Activated CD4-positive, CD25-positive, alpha-beta regulatory T cell (primary cell): ENCODE measurements around the gene GUSB.
"Not testable (repeated sequence)": the region's sequence is repeated elsewhere in the genome, so short reads cannot be mapped to it uniquely, and the experiment has no call there.

Source experiments
- DNase-seq, 4 experiments: peaks; one replicate each; lab custom pipeline; 2025; lab: John Stamatoyannopoulos, UW

Gene GUSB

DNA sequence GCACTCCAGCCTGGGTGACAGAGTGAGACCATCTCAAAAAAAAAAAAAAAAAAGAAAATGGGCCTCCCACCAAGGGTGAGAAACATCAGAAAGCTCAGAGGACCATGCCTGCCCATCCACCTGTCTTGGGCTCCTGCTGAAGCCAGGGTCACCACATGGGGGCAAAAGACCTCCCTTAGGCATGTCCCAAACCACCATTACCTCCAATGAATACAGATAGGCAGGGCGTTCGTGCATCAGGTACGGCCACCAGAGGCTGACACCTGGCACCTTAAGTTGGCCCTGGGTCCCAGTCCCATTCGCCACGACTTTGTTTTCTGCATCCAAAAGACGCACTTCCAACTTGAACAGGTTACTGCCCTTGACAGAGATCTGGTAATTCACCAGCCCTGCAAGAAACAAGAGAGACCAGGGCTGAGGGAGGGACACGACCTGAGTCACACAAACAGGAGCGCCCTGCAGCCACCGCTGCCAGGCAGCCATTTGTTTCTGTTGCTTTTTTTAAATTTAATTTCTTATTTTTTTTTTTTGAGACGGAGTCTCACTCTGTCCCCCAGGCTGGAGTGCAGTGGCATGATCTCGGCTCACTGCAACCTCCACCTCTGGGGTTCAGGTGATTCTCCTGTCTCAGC is 6.1 kb downstream of the GUSB start:
- no peak for DNase-seq

DNA sequence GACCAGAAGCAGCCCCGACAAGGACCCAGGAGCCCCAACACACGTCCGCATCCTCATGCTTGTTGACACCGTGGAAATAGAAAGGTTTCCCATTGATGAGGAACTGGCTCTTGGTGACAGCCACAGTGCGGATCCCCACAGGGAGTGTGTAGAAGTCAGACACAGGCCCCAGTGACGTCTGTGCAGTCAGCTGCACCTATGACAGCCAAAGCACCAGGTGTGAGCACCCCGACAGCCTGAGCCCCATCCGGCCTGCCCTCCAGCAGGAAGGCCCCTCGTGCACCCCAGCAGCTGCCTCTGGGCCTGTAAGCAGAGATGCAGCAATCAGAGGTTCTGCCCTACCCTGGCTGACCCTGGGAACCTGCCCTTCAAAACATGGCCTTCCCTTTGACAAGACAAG is 7.1 kb downstream of the GUSB start:
- DNase-seq = no peak

DNA sequence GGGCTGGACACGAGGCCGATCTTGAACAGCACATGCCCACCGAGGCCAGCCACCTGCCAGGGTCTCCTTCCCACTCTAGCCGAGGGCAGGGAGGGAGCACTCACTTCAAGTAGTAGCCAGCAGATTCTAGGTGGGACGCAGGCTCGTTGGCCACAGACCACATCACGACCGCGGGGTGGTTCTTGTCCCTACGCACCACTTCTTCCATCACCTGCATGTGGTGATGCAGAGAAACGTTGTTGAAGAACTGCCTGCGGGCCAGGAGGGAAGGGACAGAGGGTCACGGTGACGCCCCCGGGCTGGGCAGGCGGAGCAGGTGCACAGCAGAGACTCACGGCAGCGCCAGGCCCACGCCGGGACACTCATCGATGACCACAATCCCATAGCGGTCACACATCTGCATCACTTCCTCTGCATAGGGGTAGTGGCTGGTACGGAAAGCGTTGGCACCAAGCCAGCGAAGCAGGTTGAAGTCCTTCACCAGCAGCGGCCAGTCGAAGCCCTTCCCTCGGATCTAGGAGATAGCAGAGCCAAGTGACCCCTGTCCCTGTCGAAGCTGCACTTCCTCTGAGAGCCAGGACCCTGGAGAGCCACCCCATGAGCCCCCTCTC is 7.7 kb downstream of the GUSB start:
- DNase-seq = no peak

DNA sequence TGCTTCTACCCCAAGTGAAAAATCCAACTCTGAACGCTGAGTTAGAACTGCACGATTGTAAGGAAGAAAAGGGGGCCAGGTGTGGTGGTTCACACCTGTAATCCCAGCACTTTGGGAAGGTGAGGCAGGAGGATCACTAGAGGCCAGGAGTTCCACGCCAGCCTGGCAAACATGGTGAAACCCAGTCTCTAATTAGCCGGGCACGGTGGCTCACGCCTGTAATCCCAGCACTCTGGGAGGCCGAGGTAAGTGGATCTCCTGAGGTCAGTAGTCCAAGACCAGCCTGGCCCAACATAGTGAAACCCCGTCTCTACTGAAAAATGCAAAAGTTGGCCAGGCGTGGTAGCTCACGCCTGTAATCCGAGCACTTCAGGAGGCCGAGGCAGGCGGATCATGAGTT is 9.0 kb downstream of the GUSB start:
- no peak for DNase-seq

DNA sequence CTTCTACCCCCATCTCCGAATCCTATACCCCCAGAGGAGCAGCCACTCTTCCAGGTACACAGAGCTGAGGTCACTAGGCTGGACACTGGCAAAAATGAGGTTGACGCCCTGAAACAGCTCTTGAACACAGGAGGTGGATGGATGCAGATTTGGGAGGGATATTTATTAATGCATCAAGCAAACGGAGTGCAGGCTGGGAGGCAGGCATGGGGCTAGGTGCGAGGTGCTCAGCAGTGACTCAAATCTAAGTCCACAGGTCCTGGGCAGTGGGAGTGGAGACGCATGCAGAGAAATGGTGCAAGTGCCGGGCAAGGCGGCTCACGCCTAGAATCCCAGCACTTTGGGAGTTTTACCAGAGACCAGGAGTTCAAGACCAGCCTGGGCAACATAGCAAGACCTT is 11.0 kb downstream of the GUSB start:
- no peak for DNase-seq

DNA sequence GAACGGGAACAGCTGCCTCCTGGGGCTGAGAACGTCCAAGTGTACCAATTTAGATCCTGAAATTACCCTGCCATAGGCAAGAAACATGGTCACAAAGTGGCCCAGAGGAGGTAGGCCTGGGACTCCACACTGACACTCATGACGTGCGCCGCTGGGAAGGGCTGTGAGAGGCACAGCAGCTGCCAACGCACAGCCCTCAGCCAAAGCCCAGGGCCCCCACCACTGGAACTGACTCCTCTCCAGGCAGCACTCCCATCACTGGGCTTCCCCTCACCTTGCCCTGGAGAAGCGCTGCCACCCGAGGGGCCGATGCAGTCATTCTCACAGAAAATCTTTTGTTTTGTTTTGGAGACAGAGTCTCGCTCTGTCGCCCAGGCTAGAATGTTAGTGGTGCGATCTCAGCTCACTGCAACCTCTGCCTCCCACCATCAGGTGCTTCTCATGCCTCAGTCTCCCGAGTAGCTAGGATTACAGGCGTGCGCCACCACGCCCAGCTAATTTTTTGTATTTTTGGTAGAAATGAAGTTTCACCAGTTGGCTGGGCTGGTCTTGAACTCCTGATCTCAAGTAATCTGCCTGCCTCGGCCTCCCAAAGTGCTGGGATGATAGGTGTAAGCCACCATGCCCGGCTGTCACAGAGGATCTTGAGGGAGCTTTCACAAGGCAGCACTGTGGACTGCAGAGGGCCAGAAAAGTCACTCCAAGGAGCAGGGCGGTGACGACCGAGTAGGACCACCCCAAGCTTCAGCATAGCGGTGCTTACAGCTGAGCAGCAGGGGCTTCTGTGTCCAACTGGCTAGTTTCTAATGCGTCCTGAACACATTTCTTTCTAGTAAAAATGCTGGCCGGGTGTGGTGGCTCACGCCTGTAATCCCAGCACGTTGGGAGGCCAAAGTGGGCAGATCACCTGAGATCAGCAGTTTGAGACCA is 13.5 kb downstream of the GUSB start:
- DNase-seq = no peak

DNA sequence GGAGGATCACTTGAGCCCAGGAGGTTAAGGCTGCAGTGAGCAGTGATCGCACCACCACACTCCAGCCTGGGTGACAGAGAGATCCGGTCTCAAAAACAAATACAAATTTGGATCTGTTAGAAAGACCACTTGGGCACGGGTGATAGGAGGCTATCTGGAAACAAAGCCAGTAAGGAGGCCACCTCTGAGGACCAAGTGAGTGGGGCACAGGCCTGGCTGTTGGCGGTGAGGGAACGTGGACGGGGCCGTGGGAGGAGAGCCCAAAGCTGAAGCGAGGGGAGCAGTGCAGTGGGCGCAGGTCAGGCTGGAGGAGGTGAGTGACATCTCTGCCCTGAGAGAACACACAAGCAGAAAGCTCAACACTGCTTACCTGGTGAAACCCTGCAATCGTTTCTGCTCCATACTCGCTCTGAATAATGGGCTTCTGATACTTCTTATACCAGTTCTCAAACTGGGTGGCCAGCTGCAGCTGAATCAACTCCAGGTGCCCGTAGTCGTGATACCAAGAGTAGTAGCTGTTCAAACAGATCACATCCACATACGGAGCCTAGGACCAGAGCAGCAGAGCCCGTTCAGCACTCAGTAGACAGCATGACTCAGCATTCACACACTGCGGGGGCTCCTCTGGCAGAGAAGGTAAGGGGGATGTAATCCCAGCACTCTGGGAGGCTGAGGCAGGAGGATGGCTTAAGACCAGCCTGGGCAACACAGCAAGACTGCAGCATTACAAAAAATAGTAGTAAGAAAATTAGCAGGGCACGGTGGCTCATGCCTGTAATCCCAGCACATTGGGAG is 14.5 kb downstream of the GUSB start:
- no peak for DNase-seq

DNA sequence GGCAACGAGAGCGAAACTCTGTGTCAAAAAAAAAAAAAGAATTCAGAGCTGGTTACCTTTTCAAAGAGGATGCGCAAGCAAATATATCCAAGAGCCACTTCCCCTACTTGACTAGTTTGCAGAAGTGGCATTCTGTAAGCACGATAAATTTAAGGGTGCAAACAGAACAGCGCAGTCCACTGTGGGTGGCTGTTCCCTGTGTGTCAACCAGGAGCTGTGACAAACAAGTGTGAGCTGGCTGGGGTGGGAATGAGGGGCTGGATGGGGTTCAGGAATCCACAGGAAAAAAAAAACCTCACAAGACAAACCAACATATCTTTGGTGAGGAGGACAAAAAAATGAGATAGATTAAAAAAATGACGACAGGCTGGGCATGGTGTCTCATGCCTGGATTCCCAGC is 15.9 kb downstream of the GUSB start:
- DNase-seq = no peak

DNA sequence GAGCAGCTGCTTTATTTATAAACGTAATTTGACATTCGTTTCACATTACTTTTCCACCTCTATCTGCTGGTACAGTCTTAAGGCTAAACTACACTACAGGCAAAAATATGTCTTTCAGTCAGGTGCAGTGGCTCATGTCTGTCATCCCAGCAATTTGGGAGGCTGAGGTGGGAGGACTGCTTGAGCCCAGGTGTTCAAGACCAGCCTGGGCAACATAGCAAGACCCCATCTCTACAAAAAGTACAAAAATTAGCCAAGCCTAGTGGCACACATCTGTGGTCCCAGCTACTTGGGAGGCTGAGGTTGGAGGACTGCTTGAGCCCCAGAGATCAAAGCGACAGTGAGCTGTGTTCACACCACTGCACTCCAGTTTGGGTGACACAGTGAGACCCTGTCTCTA is 17.3 kb downstream of the GUSB start:
- DNase-seq = not testable (repeated sequence)

DNA sequence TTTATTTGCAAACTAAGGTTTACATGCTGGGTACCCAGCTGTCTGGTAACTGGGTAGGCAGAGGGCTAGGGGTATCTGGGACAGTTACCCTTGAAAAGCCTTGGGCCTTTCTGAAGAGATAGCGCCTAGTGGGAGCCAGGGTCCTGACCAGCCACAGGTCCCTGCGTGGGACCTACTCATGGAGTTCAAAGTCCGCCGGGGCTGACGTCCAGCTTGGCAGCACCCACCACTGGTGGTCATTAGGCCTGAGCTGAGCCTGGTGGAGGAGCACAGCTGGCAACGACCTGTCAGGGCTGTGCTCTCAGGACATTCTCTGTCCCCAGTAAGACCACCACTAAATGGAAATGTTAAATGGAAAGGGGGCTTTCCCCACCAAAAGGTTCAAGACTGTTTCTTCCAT is 20.0 kb downstream of the GUSB start:
- DNase-seq = no peak

DNA sequence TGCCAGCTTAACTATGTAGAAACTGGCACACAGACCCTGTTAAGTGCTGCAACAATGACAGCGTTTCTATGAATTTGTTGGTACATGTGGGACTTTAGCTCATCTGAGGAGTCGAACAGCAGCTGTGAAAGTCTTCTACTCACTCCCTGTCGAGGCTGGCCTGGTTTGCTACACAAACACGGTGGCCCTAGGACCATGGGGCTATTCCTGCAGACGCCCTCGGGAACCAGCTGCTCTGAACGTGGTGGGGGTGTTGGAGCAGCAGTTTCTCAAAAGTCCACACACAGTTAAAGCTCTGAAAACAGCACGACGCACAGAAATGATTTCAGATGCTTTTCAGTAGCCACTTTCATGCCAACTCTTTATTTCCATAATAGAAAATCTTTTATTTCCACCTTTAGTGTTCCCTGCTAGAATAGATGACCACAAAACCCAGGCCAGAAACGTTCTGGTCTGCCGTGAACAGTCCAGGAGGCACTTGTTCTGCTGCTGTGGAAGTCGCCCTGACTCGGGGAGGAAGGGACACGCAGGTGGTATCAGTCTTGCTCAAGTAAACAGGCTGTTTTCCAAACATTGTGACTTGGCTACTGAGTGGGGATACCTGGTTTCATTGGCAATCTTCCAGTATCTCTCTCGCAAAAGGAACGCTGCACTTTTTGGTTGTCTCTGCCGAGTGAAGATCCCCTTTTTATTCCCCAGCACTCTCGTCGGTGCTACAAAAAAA is 21.5 kb downstream of the GUSB start:
- no peak for DNase-seq

DNA sequence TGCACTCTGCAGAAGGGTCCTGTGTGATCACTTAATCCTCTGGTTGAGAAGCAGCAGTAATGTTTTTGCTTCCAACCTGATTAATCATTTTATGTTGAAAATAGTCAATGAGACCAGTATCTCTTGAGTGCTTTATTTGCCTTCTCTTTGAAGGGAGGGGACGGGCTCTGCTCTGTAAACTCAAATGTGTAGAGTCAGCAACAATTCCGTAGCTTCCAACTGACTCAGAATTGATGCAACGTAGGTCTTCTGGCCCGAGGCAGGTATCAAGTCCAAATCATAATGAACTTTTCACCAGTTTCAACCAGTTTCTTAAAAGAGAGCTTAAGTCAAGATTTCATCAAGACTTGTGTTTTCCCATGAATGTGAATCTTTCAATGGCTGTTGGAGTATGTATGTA is 26.3 kb downstream of the GUSB start:
- no peak for DNase-seq

DNA sequence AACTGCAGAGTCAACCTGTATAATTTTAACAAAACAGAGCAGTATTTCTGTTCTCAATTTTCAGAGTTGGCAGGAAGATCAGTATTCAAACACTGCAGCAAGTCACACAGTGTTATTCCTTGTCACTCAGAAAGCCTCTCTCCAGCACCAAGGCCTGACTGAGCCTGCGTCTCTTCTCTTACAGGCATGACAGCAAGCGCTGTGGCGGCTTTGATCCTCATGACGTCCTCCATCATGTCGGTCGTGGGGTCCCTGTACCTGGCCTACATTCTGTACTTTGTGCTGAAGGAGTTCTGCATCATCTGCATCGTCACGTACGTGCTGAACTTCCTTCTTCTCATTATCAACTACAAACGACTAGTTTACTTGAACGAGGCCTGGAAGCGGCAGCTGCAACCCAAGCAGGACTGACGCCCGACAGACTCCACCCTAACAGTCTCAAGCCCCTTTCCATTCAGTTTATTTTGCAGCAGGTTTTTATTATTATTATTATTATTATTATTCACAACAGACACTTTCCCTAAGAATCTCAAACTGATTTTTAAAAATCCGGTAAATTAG is 28.0 kb downstream of the GUSB start:
- DNase-seq = no peak

DNA sequence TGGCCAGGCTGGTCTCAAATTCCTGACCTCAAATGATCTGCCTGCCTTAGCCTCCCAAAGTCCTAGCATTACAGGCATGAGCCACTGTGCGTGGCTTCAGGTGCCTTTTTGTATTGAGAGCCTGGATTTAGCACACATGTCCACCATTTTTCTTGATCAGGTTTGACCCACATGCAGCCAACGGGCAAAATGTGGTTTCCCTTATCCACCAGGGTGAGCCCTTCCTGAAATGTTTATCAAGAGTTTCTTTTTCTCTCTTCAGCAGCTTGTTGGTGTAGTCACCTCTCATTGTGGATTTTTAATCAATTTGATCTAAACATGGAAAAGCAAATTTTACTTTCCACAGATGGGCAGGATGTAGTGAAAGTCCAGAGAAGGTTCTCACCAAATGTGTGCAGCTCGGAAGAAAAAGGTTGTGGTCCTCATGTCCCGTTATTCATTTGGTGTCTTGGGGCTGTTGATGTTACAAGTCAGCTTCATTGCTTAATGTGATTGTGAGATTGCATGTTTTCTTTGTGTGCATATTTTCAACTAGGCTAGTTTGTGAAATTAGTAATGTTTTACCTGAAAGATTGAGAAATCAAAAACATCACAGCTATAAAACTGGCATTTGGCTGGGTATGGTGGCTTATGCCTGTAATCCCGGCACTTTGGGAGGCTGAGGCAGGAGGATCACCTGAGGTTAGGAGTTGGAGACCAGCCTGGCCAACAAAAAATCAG is 28.9 kb downstream of the GUSB start:
- DNase-seq = no peak

DNA sequence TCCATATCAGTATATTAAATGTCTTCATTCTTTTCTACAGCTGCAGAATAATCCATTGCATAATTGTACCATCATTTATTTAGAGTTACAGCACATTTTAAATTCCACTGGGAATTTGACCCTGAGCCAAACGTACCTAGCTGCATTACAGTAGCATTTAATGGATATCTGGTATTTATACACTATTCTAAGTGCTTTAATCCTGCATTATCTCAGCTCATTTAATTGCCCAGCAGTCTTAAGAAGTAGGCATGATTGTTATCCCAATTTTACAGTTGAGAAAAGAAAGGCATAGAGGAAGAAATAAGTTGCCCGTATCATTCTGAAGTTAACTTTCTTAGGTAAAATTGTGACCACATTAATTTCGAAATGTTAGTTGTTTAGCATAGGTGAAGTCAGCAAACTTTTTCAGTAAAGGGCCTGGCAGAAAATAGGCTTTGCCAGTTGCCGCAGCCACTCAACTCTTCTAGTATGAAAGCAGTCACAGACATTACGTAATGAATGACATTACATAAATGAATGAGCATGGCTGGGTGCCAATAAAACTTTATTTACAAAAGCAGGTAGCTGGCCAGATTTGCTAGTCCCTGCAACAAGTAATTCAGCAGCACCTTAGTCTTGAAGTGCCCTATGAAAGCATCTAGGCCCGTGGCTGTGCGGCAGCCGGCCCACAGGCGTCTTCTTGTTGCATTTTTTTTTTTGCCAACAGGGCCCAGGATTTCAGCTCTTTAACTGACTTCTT is 30.0 kb downstream of the GUSB start:
- DNase-seq = no peak

DNA sequence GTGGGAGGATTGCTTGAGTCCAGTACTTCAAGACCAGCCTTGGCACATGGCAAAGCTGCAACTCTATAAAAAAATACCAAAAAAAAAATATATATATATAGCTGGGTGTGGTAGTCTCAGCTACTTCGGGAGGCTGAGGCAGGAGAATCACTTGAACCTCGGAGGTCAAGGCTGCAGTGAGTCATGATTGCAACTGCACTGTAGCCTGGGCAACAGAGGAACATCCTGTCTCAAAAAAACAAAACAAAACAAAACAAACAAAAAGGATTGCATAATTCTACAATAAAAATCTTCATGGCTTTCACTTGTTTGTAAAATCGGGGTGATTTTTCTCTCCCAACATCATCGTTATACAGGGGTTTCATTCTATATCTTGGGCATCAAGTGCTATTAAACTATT is 35.1 kb downstream of the GUSB start:
- no peak for DNase-seq

DNA sequence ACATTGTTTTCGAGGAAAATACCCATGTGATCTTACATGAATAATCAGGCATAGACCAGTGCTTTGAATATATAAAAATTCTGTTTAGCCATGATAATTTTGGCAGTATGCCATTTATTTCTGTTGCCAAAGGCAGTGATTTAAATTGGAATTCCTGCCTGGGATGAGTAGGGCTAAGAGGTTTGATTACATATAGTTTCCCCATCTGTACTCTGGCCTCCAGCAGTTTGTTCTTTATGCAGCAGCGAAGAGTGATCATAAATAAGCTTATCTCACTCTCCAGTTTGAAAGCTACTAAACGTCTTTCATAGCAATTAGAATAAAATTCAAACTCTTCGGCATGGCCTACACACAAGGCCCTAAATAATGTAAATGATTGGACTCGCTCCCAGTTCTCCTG is 36.2 kb downstream of the GUSB start:
- DNase-seq = not testable (repeated sequence)

DNA sequence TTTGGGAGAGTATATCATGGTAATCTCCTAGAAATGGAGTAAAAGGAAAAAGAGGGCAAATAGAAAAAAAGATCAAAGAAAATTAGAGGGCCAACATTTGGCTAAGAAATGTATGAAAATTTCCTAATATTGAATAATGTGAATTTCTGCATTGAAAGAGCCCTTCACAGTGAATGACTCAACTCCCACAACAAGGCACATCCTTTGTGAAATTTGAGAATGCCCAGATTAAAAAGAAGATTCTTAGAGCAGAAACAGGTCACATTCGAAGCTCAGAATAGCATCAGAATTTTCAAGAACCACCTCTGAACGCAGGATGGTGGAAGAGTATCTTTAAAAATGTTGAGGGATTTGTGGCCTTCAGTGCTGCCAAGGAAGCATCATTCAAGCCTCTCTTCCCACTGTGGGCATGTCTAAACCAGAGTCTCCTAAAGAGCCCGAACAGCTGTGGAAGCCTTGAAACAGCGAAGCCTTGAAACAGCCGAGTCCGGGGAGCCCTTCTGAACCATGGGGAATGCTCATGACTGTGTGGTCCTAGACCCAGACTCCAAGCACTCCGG is 43.6 kb downstream of the GUSB start:
- DNase-seq = no peak

DNA sequence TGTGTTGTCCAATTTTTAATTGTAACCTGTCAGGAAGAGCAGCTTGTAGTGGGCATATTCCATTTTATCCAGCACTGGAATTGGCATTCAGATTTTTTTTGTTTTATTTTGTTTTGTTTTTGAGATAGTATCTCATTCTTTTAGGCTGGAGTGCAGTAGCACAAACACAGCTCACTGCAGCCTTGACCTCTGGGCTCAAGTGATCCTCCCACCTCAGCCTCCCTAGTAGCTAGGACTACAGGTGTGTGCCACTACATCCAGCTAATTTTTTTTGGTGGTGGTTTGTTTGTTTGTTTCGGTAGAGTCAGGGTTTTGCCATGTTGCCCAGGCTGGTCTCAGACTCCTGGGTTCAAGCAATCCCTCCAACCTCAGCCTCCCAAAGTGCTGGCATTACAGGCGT is 44.7 kb downstream of the GUSB start:
- DNase-seq = no peak

DNA sequence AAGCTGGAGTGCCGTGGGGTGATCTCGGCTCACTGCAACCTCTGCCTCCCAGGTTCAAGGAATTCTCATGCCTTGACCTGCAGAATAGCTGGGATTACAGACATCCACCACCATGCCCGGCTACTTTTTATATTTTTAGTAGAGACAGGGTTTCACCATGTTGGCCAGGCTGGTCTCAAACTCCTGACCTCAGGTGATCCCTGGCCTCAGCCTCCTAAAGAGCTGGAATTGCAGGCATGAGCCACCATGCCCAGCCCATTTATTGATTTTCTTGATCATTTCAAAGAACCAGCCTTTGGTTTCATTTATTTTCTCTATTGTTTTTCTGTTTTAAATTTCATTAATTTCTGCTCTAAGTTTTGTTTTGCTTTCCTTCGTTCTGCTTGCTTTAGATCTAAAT is 50.3 kb downstream of the GUSB start:
- no peak for DNase-seq
